GM21447 (cell line): ENCODE measurements around the gene AAMP.
"Not testable (repeated sequence)": the region's sequence is repeated elsewhere in the genome, so short reads cannot be mapped to it uniquely, and the experiment has no call there.

ENCODE experiments used
- ATAC-seq: cut with Tn5 transposase; IDR thresholded peaks from one replicate; pipeline ENCODE4 v1.9.1; 2021; ENCODE audit not compliant: unreplicated experiment

The AAMP gene

DNA sequence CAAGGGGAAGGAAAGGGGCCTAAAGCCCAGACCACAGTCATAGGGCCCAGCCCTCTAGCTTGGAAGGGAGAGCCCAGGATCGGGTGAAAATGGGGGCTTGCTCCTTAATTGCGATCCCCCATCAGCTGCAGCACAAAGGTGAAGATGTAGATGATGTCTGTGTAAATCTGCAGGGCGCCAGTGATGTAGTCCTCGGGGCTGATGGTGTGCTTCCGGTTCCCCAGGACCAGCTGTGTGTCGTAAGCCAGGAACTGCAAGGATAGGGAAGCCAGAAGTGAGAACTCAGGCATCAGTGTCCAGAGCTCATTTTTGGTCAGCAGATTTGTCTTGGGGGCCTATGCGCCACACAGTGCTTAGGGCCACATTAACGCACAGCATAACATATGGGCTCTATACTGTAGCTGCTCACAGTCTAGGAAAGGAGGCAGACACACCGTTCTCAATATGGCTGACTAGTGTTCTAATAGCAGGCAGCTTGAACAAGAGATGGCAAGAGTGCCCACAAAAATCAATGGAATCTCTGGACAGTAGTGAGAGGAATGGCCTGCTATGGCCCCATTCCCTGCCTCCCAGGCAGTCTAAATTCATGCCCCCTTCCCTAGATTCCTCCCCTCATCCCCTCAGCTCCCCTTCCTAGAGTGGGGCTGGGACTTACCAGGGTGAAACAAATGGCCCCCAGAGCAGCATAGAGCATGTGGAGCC lies 5.6 kb upstream of the AAMP start:
- no peak for ATAC-seq

DNA sequence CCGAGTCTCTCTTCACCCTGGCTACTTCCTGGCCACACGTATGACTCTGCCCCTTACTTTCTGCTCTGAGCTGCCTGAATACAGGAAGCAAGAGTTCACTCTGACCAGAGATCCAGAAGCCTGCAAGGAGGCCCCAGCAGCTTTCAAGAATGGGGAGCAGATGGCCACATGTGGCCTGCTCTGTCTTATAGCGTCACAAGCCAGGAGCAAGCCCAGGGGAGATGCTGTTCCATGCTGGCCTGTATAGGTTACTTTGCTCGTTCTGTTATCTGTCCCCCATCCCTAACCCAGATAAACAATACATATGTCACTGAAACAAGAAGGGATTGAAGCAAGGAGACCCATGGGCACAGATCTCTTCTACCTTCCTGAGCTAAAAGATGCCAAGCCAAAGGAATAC lies 4.6 kb upstream of the AAMP start:
- no peak for ATAC-seq

DNA sequence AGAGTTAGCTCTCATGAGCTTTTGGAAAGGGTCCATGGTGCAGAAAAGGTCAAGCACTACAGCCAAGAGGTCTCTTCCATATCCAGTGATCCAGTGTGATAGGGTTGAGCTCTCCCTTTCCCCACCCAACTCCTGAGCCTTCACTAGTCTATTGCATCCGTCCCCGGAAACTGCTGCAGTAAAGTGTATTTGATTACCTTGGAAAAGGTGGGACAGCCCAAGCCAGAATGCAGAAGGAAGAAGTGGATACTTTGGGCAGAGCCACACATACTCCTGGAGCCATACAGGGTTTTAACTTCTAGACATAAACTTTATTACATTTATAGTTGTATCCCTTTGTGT lies 3.9 kb upstream of the AAMP start:
- ATAC-seq: no peak

DNA sequence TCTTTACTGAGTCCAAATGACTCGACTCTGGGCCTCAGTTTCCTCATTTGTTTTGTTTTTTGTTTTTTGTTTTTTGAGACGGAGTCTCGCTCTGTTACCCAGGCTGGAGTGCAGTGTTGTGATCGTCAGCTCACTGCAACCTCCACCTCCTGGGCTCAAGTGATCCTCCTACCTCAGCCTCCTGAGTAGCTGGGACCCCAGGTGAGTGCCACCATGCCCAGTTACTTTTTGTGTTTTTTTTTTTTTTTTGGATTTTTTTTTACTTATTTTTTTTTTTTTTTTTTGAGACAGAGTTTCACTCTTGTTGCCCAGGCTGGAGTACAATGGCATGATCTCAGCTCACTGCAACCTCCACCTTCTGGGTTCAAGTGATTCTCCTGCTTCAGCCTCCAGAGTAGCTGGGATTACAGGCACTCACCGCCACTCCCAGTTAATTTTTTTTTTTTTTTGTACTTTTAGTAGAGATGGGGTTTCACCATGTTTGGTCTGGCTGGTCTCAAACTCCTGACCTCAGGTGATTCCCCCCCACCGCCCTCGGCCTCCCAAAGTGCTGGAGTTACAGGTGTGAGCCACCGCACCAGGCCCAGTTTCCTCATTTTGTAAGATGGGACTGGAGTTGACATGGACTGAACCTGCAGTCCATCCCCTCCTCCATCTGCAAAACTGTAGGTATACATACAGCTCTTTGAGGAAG lies 3.4 kb upstream of the AAMP start:
- not testable (repeated sequence) for ATAC-seq

DNA sequence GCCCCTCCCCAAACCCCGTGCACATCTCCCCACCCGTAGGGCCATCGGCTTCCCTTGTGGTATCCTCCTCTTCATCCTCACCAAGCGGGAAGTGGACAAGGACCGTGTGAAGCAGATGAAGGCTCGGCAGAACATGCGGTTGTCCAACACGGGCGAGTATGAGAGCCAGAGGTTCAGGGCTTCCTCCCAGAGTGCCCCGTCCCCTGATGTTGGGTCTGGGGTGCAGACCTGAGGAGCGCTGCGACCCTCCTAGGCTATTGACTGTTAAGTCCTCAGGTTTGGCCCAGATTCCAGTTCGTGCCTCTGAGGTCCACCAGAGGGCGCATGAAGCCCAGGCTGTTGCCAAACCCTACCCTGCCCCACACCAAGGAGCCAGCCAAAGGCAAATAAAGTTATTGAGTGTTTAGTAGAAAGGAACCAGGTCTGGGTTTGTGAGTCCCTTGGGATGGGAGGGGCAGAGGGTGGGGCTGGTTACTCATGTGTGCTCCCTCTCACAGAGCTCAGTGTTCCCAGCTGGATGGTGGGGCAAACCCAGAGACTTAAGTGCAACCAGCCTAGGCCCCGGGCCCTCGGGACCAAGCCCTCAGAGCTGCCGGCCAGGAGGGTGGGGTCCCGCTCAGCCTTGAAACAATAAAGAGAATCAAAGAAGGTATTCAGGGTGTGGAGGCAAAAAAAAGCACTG lies 2.7 kb upstream of the AAMP start:
- ATAC-seq: no peak

DNA sequence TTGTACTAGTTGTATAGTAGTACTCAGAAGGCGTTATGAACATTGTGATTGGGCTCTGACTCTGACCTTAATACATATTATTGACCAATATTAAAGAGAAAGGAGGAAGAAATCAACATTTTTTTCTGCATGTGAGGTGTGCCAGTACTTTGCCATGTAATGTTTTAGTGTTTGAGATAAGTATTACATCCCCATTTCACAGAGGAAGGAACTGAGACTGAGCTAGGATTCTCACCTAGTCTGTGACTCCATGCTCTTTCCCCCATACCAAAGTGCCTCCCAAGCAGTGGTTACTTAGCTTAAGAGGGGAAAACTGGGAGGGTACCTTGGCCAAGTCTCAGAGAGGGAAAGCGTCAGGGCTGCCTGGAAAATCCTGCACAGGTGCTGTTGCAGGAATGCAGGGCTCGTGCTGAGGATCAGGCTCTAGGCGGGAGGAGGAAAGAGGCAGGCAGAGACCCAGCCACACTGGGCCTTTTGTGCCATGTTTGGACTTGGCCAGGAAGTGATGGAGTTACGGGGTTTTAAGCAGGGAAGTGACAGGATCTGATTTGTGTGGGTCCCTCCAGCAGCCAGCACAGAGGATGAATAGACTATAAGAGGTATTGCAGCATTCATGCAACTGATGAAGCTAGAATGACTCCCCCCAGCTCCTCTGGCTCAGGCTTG lies 2.1 kb upstream of the AAMP start:
- no peak for ATAC-seq

DNA sequence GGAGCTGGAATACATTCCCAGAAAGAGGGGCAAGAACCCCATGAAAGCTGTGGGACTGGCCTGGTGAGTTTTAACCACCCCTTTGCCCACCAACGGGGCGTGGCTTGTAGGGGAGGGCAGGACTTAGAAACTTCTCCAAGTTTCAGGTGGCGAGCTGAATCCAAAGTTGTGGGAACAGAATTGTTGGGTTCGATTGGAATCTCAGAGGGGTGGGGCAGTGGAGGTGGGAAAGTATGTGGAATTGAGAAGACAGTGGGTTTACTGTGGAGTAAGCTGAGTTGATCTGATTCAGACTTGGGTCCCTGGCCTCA lies 1.5 kb upstream of the AAMP start:
- no peak for ATAC-seq

DNA sequence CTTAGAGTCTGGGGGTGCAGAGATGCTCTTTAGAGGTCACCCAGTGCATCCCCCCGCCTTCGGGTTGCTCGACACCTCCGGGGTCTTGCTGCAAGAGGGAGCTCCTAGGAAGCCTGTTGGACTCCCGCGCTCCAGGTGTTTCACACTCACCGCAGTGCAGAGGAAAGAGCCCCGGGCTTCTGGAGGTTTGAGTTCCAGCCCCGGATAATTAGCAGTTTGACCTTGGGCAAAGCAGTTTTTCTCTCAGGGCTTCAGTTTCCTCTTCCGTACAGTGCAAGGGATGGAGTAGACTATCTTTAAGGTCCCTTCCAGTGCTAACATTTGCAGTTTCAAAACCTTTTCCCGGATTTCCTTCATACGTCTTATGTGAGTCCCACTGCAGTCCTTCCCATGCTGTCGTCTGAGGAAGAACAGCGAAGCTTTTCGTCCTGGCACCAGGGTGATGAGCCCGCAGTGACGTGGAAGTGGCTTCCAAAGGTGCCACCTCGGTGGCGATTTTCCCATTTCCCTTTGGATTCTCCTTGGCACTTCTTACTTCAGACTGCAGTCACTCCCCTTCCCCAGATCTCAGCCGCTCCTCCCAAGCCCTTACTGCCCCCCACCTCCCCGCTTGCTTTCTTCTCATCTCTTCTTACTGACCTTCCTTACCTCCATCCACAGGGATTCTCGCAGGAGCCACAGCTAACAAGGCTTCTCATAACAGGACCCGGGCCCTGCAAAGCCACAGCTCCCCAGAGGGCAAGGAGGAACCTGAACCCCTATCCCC lies 967 bp upstream of the AAMP start:
- ATAC-seq: no peak

DNA sequence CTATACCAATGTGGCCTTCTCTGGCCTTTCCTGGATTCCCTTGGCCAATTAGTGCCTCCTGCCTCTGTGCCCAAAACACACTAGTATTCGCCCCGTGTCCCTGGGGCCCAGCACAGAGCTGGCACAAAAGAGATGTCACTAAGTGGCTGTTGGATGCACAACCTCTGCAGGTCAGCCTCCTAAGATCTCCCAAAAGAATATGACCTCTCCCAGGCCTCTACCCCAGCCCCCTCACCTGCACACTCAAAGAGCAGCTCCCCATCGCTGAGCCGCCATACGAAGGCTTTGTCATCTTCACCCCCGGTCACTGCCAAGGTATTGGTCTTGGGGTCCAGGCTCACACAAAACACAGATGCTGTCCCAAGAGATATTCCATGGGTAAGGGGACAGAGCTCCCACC lies 2.7 kb downstream of the AAMP start:
- ATAC-seq: no peak

DNA sequence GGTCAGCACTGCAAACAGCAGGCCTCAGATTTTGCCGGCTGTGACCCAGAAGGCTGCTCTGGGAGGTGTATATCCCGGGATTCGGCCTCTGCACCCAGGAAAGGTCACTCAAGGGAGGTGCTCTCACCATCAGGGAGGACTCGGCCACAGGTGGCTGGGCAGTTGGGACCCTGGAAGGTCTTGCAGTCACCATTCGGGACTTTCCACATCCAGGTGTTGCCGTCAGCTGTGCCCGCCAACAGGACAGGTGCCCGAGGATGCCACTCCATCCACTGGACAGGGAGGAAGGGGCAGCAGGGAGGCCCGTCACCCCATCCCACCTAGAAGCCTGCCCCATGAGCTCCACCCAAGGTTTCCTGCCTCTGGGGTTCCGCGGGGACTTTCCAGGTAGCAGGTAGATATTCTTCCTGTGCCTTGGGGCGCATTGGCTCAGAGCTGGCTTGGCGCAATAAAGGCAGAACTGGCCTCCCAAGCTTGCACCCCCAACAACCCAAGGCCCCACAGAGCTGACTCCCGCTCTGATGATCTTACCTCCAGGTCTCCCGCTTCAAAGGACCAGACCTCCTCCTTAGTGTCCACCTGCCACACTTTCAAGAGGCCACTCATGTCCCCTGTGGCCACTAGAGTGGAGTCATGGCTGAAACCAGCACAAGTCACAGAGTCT lies 3.5 kb downstream of the AAMP start:
- no peak for ATAC-seq

DNA sequence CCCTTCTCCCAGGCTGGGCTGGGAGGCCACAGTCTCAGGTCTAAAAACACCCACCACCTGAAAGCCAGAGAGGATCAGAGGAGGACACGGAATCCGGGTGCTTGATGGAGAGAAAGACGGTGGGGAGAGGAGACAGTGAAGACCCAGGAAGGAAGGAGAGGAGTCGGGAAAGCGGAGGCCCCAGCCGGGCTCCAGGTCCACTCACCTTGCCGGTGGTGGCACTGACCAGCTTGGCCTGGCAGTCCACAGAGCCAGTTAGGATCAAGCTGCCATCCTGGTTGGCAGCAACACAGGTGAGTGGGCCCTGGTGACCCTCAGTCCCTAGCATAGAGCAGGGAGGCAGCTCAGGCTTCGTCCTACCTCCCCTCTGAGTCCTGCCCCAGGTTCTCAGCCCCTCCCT lies 4.3 kb downstream of the AAMP start:
- ATAC-seq: no peak

DNA sequence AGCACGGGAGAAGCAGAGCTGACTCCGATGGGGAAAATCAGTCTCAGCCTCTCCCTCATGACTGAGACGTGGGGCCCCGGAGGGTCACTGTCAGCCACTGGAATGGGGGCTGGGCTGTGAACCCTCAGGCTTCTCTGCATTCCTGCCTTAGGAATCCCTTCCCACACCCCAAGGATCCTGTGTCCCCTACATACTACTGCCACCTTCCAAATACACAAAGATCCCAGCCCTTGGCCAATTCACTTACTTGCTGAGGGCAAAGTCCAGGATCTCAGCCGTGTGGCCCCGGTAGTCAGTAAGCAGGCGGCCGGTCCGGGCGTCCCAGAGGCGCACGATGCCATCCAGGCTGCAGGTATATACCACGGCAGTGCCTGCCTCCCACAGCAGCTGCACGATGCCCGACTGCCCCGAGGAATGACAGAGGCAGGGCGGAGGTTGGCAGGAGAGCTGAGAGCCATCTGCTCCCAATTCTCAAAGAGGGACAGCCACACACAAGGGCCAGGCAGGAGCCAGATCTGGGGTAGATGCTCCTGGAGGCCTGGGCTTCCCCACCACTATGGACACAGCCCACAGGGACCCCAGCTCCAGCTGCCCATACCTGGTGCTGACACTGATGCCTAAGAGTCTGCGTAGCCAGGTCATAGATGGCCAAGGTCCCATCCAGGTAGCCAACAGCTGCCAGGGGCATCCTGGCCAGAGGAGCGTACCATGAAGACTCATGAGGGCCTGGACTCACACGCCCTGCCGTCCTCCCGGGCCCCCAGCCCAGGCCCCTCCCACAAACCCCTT lies 5.0 kb downstream of the AAMP start:
- ATAC-seq: no peak

DNA sequence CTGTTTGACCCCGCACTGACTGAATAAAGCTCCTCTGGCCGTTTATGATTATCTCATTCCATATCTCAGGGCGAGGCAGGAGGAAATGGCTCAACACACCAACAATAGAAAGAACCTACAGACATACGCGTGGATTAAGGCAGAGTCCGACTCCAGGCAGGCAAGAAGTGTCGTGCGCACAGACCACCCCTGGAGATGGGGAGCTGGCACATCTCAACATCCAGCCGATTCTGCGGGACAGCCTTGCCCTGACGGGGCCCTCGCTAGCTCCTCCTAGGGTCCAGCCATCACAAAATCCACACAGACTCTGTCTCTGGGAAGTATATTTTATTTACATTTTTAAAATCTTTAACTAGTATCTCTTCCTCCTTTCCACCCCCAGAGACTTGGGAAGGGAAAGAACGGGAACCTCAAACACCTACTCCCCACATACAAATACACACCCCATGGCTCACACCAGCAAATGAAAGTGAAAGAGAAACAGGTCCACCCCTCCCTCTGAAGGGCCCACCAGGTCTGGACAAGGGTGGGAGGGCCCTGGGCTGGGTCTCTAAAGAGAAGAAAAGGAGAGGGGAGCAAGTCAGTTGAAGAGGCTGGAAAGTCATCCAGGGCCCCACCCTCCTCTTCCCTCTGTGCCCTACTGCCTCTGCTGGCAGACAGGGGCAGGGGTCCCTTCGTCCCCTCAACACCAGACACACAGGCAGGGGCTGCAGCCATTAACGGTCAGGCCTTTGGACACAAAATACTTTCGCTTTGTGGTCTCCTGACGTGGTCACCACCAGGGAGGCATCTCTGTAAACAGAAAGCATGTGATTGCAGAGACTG lies 5.9 kb downstream of the AAMP start:
- no peak for ATAC-seq

DNA sequence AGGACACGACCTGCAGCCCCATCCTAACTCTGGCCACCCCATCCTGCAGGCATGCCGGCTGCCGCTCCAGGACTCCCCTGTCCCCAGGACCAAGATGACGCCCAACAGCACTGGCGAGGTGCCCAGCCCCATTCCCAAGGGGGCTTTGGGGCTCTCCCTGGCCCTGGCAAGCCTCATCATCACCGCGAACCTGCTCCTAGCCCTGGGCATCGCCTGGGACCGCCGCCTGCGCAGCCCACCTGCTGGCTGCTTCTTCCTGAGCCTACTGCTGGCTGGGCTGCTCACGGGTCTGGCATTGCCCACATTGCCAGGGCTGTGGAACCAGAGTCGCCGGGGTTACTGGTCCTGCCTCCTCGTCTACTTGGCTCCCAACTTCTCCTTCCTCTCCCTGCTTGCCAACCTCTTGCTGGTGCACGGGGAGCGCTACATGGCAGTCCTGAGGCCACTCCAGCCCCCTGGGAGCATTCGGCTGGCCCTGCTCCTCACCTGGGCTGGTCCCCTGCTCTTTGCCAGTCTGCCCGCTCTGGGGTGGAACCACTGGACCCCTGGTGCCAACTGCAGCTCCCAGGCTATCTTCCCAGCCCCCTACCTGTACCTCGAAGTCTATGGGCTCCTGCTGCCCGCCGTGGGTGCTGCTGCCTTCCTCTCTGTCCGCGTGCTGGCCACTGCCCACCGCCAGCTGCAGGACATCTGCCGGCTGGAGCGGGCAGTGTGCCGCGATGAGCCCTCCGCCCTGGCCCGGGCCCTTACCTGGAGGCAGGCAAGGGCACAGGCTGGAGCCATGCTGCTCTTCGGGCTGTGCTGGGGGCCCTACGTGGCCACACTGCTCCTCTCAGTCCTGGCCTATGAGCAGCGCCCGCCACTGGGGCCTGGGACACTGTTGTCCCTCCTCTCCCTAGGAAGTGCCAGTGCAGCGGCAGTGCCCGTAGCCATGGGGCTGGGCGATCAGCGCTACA lies 7.0 kb downstream of the AAMP start:
- no peak for ATAC-seq

DNA sequence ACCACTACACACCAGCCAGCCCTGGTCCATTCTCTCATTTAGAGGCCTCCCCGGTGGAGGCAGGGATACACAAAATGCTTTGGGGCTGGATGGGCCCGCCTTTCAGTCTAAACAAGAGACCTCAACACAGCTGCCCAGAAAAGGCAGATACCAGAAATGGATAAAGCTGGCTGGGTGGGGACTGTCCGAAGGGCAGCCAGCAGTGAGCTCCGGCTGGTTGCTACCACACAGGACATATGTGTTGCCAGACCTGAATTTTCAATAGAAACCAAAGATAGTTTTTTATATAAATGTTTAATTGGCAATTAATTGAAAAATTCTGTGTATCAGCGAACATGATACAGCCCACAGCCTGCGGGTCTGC lies 7.7 kb downstream of the AAMP start:
- ATAC-seq: no peak

DNA sequence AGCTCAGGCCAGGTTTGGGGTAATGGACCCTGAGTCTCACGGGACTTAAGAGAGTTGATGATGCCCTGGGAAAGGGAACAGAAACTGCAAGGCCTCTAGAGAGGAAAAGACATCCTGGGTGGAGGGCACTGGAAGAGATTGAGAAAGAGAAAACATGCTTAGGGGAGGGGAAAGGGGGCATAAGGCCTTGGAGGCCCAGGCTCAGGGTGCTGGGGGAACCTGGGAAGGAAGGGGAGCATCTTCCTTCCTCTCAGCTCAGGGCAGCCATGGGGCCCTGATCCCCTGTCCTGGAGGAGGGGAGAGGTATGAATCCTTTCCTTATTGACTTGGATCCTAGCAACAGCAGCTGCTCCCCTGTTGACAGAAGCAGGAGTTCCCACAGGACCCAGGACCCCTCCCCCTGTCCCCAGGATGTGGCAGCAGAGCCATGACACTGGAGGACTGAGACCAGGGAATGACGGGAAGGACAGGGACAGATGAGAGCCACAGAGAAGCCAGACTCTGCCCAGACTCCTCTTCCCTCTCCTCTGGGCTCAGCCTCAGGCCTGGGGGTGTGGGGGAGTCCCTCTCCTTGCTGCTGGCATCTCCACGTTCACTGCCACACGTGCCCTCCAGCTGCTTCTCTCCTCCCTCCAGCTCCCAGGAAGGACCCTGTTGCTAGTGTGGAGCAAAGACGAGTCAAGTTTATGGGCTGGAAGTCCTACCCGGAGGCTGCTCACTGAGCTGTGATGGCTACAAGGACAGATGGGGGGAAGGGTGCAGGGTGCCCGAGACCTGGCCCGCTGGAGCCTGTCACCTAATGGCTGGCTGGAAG lies 8.3 kb downstream of the AAMP start:
- ATAC-seq: no peak

DNA sequence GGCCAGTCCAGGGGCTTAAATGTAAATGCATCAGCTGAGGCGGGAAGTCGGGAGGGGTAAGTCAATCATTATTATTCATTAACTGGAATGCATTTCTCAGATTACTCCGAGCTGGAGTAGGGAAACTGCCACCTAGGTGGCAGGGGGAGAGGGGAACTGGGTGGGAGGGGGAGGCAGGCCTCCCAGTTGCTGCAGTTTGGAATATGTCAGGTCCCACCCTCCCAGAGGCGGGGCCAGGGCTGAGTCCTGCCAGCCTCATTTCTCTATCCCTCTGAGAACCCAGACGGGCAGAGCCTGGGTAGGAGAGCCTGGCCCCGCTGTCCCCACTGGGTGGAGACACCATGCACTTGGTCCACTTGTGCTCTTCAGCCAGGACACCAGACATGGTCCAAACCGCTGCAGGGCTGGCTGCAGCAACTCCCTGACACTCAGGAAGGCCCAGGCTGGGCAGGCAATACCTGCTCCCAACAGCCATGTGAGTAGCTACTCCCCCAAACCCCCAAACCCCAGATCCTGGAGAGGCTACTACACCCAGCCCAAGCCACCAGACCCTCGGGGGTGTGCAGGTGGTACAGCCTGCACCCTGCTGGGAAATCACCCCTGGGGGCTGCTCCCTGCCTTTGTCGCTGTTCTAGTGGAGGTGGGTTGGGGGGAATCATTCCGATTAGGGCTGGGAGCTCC lies 9.1 kb downstream of the AAMP start, which contains the start of gene GPBAR1:
GPBAR1 (plus strand) TSS at position 274 of the 681 bp plus-strand sequence. CDS start 1,710 bp downstream, outside the sequence.
- no peak for ATAC-seq
